CD4-positive, alpha-beta T cell treated with Interleukin-6 for 4 hours (primary cell): ENCODE measurements around the gene WDFY4.

ENCODE experiments used
- DNase-seq: peaks from one replicate; pipeline ENCODE4 v3.0.0-alpha.2; 2020; ENCODE audit warnings: mixed read lengths

WDFY4 gene

DNA sequence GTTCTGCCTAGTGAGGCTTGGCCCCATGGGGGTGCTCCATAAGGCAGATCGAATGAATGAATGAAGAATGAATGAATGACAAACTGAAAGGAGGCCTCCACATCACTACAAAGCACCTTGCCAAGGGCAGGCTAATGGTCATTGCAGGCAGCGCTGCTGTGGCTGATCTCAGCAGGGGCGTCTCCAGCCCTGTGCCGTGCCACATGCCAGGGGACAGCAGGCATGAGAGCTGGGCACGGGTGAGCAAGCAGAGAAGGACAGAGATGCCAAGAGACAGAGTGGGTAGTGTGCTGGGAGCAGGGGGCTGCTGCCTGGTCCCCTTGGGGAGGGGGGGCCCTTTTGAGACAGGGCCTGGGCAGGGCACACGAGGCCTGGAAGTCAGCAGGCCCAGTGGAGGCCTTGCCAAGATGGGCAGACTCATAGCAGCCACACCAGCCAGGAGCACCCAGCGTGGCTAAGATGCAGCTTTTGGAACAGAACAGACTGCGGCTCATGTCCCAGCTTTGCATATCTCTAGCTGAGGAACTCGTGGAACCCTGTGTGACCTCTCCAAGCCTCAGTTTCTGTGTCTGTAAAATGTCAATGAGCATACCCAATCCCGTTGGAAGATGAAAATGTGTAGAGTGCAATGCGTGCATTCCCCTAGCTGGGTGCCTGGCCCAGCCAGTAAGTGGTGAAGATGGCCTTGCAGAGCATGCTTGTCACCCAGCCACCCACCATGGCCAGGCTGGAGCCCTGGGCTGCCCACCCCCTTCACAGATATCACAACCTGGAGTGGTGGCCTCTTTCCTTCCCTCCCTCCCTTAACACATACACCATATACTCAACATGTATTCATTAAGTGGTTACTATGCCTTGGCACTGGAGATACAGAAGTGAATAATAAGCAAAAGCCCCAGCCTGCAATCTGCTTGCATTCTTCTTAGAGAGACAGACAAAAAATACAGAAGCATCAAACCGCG, 316.0 kb downstream of the WDFY4 start:
- DNase-seq = no peak

DNA sequence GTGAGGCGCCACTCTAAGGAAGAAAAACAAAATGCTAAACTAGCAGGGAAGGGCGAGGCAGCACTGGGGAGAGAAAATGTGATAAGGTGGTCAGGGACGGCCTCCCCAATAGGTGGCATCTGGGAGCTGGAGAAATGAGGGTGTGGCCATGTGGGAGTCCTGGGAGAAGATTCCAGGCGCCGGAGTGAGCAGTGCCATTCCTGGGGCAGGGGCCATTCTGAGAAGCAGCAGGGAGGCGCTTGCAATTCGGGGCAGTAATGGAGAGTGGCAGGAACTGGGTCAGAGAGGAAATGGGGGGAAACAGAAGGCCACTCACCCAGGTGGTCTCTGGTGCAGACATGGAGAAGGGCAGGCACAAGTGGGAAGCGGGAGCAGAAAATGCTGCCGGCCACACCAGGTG, 316.7 kb downstream of the WDFY4 start:
- no peak for DNase-seq

DNA sequence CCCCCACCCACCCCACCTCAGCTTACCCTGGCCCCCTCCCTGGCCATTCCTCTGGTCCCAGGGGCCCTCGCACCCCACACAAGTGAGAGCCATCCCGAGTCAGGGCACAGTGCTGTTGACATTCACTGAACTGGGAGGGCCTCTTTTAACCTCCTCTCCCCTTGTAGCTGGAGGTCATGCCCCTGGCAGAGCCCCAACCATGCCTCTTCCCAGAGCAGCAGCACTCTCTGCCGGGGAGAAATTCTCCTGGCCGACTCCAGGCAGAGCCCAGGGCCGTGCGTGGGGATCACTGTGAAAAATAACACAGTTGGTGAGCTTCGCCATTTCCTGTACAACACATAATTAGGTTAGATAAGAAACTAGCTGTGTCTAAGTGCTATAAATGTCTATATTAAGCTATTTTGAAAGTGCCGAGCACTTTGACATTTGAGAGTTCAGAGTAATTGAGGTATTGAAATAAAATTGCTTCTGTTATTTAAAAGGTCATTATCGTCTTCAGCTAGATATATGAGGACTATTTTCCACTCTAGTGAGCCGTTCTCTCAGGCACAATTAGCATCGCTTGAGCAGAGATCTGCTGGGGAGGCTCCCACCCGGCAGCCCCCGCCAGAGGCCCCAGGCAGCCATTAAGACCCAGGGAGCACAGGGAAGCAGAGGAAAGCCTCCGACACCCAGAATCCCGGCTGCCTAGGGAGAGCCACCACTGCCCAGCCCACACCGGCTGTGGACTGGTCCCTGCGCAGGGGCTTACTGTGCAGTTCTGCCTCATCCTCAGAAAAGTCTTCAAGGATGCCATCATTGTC, 317.4 kb downstream of the WDFY4 start:
- DNase-seq = no peak

DNA sequence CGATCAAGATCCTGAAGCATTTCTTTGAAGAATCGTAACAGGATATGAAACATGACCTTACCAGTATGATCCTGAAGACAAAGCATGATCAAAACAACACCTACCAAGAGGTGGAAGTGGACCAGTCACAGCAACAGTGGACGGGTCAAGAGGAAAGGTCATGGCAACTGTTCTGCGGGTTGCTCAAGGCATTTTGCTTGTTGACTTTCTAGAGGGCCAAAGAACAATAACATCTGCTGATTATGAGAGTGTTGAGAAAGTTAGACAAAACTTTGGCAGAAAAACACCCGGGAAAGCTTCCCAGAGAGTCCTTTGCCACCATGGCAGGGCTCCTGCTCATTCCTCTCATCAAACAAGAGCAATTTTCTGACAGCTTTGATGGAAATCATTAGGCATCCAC, 320.6 kb downstream of the WDFY4 start:
- no peak for DNase-seq

DNA sequence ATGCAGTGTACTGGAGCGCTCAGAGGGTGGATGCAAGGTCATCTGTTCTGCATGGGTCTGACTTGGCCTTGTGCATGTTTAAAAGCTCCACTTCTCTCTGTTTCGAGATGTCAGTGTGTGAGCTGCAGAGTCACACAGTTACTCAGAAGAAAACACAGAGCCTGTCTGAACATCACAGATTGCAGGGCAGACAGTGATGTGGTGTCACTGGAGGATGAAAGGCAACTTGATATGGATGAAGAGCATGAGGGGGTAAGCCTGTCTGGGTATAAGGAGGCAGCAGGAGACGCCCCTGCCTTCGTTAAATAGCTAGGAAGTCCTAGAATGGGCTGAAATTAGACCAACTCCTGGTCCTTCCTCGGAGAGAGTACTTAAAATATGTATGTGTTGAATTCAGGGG, 322.5 kb downstream of the WDFY4 start:
- no peak for DNase-seq

DNA sequence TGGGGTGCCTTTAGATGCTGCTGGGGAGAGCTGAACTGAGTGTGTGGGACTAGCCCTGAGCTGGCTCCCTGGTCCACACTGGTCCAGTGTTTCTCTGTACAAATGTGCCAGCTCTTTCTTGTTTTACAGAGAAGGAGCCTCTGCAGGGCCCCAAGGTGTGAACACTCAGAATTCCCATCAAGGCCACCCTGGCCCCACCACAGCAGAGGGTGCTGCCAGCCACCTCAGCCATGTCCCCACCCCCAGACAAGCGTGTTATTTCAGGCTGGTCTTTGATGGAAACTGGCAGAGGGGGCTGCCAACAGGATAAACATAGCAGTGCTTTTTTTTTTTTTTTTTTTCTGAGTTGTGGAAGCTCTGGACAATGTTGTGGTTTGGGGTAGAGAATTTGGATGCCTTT, 323.4 kb downstream of the WDFY4 start:
- no peak for DNase-seq

DNA sequence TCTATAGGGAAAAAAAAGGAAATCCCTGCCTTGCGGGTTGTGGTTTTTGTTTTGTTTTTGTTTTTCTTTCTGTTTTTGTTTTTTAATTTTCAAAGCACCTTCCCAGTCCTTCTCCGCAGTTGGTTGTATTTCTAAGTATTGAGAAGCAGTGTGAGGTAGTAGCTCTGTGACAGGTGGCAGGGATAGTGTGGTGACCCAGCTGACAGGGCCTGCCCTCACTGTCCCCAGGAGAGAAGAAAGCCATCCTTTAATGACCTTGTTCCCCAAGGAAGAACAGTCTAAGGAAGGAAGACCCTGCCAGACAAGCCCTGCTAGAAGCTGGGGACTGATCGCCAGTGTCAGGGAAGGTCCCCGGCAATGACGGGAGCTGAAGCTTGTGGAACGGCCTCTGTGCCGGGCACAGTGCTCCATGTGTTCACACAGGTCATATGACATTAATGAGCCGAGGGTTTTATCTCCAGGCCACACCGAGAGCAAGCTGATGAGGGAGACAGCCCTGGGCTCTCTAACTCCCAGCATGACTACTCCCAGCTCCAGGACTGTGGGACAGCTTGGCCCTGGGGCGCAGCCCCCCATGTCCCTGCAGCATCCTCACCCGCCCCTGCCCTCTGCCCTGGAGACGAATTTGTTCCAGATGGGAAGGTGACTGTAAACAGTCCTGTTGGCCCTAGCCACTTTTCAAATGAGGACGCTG, 324.0 kb downstream of the WDFY4 start:
- DNase-seq = no peak

DNA sequence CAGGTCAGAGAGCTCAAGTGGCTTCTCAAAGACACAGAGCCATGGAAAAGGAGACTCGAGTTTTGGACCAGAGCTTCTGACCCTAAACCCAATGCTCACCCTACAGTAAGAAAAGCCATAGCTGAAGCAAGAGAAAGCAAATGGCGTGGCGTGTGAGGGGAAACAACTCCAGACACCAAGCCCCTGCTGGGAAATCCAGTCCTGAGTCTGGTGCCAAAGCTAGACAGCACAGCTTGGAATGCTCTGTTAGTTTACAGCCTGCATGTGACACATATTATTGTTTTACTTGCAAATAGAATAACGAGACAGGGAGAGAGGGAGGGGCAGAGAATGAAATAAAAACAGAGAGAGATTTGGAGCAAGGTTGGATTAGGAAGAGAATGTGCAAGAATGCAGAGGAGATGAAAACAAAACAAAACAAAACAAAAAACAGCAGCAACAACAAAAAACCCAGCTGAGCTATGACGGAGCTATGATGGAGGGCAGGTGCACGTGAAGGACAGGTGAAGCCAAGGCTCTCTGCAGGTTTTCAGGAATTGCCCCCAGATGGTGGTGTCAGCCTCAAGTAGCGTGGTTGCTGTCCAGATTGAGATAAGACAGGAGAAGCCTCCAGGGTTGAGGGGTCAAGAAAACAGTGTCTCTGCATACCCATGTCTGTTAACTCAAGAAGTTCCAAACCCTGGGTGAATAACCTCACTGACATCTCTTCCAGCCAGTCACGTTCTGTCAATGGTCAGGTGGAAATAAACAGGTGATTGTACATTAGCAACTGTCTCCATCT, 324.7 kb downstream of the WDFY4 start:
- DNase-seq = no peak

DNA sequence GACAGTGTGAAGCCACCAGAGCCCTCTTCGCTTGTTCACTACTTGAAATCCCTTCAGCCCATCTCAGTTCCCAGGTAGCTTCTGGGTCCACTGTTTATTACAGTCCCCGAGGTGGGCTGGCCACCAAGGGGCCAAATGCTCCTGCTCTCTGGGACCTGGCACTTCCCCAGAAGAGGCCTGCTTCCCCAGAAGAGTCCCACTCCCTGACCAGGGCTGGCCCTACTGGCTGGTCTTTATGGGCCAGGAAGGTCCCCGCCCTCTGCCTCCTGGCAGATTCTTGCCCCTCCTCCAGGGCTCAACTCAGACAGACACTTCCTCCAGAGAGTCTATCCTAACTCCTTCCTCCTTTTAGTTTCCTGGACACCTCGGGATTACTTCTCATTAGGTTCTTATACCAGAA, 325.6 kb downstream of the WDFY4 start:
- no peak for DNase-seq

DNA sequence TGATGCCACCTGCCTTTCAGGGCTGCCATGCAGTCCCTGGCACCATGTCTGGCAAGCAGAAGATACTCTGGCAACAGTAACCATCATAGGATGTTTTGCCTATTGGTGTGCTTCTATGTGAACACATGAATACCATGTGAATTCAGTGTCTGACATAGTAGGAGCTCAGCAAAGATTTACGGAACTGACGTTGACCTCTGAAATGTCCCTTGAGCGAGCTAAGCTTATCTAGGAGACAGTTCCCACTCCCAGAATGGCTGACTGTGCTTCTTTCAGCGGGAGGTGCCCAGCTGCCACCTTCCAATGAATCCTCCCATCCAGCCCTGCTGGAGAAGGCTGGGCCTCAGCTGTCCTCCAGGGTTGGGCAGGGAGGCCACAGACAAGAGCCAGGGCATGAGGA, 326.2 kb downstream of the WDFY4 start:
- DNase-seq = no peak

DNA sequence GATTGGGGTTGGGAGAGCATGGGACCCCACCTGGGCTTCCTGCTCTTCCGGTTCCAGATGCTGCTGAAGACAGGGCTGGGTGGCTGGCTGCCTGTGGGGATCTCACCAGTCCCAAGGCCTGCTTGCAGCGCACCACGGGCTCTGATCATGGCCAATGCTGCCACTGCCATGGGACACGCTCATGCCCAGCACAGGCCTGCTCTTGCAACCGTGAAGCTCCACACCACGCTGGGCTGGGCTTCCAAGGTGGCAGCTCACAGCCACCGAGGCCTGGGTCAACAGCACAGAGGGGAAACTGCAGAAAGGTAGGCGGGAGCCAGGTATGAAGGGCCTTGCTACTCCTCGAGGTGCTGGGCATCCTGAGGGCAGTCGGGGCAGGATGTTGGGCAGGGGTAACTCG, 327.1 kb downstream of the WDFY4 start:
- no peak for DNase-seq

DNA sequence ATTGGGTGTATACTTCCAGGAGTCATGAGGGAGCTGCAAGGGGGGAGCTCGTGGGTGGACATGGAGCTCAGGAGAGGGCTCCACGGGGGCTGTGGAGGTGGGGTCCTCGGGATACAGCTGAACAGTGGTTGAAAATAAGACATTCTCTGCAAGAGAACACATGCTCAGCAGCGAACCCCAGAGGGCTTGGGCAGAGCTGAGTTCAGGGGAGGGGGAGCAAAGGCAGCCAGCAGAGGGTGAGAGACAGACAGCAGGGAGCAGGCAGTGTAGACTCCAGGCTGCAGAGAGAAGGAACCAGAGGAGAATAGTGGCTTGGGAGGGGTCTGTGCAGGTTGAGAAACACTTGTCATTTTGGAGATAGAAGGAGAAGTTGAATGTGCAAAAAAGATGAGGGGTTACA, 327.9 kb downstream of the WDFY4 start:
- DNase-seq = no peak

DNA sequence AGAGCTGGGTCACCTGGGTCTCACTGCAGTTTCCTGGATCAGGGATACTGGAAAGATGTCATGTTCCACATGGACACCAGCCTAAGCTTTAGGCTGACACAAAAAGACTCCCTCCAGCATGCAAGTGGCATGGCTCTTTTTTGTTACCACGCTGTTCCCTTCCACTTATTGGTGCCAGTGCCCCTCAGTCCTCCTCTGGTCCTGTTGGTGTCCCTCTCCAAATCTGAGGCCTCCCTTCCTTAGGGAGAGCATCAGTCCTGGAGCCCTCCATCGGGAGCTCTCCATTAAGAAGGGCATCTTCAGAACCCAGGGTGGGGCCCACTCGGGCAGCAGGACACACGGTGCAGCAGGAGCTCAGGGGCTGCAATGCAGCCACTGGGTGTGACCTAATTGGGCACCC, 331.0 kb downstream of the WDFY4 start:
- DNase-seq = no peak

DNA sequence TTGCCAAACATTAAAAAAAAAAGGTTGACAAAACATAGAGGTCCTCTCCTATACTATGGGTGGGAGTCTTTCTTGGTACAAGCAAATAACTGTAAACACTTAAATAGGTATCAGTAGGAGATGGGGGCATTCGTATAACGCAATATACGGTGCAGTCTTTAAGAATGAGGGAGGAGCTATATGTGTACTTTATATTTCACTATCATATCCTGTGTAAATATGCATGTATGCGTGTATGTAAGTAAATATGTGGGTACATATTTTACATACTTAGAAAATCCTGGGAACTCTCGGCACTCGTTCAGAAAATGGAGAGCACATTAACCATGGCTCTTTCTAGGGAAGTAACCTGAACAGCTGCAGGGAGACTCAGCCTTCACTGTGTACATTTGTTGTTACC, 337.0 kb downstream of the WDFY4 start:
- no peak for DNase-seq

DNA sequence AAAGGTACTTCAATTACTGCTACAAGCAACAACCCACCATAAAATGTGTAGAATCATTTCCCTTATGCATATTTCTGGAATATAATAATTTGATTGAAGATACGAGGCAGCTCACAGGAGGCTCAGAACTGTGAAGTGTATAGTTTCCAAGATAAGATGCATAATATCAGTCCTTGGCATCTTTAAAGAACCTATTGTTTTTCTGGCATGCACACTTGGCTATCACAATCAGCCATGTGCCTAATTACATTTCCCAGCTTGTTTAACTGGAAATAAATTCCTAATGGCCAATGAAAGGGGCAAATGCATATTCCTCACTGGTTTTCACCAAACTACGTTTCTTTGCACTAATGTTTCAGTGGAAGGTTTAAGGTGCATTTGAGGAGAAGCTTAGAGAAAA, 338.4 kb downstream of the WDFY4 start:
- DNase-seq = no peak

DNA sequence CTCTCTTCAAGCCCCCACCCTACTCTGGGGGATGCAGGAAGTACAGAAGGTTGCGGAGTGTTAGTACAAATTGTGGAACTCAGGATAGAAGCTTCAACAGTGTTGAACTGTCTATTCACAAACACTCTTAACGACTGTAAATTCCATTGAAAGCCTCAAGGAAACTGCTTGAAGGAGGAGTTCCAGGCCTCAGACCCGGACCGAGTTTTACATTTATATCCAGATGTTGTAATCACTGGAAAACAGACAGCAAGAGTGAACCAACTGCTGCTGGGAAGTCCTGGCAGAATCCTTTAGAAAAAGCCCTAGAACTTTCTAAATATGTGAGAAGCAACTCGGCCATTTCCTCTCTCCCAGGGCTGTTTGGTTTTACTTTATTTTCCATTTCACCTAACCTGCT, 339.1 kb downstream of the WDFY4 start:
- DNase-seq = no peak

DNA sequence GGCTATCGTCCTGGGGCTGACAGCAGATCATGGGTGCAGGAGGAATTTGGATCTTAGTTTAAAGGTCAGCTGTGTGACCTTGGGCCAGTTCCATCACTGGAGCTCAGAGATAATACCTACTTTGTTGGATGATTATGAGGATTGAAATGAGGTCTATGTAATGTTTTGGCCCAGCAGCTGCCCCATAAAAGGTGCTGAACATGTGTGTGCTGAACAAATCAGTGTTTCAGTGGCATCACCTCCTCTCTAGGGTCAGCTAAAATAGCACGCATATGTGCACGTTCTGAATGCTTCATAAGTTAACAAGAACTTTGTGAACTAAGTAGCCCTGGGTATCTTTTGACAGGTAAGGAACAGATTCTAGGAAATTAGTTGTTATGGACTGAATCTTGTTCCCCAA, 339.8 kb downstream of the WDFY4 start:
- DNase-seq = no peak

DNA sequence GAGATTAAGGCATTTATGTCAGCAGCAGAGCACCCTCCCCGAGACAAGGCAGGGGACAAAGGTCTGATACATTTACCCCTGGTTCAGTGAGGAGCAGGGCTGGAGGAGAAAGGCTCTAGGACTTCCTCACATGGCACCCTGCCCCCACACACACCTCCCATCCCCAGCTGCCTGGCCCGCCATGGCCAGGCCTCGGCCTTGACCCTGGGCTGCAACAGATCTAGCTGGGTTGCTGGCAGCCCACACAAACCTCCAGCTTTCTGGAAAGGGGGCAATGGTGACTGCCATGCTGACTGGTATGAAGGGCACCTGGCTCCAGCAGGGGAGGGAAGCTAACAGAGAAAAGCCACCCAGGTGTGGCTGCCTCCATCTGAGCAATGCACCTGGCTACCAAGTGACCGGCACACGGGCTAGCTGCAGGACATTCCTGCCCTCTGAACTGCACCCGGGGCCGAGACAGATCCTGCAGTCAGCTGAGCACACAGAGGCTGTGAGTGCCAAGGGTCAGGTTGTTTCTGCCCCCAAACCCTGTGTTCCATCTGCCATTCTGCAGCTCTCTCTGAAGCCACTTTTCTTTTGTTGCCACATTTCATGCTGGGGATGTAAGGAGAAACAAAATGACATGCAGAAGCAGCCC, 340.8 kb downstream of the WDFY4 start:
- no peak for DNase-seq

DNA sequence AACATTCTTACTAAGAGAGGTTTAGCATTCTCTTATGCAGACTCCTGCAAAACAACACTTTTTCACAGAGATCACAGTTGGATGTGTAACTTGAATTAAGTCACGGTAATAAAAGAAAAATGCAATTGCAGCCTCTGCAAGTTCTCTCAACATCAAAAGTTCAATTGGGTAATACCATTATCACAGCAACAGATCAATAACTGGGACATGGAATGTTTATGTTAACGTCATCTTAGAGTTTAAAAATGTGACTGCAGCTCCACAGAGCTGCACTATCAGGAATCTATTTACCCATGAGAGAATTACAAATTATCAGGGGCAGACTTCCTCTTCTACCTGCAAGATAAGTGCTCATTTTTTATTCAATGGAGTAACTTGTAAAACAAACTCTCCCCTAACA, 344.0 kb downstream of the WDFY4 start:
- no peak for DNase-seq

DNA sequence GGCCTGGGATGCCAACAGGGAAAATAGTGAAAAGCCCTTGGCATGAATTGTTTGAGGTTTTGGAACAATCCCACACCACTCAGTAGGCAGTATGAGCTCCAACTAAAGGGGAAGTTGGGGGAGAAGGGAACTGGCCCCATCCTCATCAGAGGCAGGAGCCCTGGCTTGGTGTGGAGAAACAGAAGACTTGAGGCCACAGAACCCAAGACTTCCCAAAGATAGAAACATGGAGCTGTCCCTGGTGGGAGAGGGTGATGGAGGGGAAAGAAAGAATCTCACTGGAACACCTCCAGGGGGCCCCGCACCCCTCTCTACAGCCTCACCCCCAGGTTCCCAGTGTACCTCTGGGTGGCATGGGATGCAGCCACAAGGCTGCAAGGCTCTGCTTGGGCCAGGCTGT, 345.0 kb downstream of the WDFY4 start:
- DNase-seq = no peak
